ENCODE measurements around the gene VWA3A.

- TF ChIP-seq CTCF (IDR thresholded peaks at IDR 0.05): no peak
- no peak for TF ChIP-seq POLR2A (IDR thresholded peaks at IDR 0.05)
Measured at GRCh38 chr16:22177968-22178930, 85.9 kb downstream of the VWA3A start.

Measured in uterus (tissue), 2 donors.